GM23248 (cell line): ENCODE measurements around the gene DICER1. TPM values are rescaled to one million over a fixed set of nuclear protein-coding genes. Genes with fewer than 3 reads are reported as not detected.
A peak's percentile ranks its signal among the peaks of the same experiment; 100 is the strongest.
"Not testable (repeated sequence)": the region's sequence is repeated elsewhere in the genome, so short reads cannot be mapped to it uniquely, and the experiment has no call there.

Experiments used
- DNase-seq: peaks from one replicate; pipeline ENCODE4 v3.0.0-alpha.2; 2015
- H2AFZ ChIP-seq: fragments of 200-600 bp; sonication (generic); 2 replicates; pipeline ENCODE4 v1.6.1; 2016; ENCODE audit warnings: antibody characterized with exemption
- H3F3A ChIP-seq: fragments of 200-600 bp; sonication (generic); 2 replicates; pipeline ENCODE4 v1.6.1; 2016; ENCODE audit warnings: mild to moderate bottlenecking, antibody characterized with exemption, mixed run types; ENCODE audit not compliant: insufficient read depth
- H3K27ac ChIP-seq: fragments of 200-600 bp; sonication (generic); 2 replicates; pipeline ENCODE4 v1.5.1; 2016; ENCODE audit warnings: mild to moderate bottlenecking
- H3K27me3 ChIP-seq: fragments of 200-600 bp; sonication (generic); replicated peaks from 2 replicates; pipeline ENCODE4 v1.6.1; 2016; ENCODE audit warnings: mild to moderate bottlenecking; ENCODE audit not compliant: insufficient read depth
- H3K36me3 ChIP-seq: fragments of 200-600 bp; sonication (generic); 2 replicates; pipeline ENCODE4 v1.6.1; 2016; ENCODE audit warnings: low read depth, mild to moderate bottlenecking
- H3K4me1 ChIP-seq: fragments of 200-600 bp; sonication (generic); 2 replicates; pipeline ENCODE4 v1.6.1; 2016; ENCODE audit warnings: mild to moderate bottlenecking; ENCODE audit not compliant: insufficient read depth
- H3K4me2 ChIP-seq: fragments of 200-600 bp; sonication (generic); one replicate; pipeline ENCODE4 v1.6.1; 2016; ENCODE audit warnings: mild to moderate bottlenecking; ENCODE audit not compliant: unreplicated experiment
- H3K4me3 ChIP-seq: fragments of 200-600 bp; sonication (generic); 2 replicates; pipeline ENCODE4 v1.5.1; 2016; ENCODE audit warnings: mild to moderate bottlenecking
- H3K79me2 ChIP-seq: fragments of 200-600 bp; sonication (generic); 2 replicates; pipeline ENCODE4 v1.6.1; 2016; ENCODE audit warnings: mild to moderate bottlenecking; ENCODE audit not compliant: insufficient read depth
- H3K9ac ChIP-seq: fragments of 200-600 bp; sonication (generic); 2 replicates; pipeline ENCODE4 v1.6.1; 2016; ENCODE audit warnings: mild to moderate bottlenecking
- H3K9me2 ChIP-seq: fragments of 200-600 bp; sonication (generic); 2 replicates; pipeline ENCODE4 v1.6.1; 2016; ENCODE audit warnings: mixed run types, mild to moderate bottlenecking, moderate library complexity; ENCODE audit not compliant: insufficient read depth
- H3K9me3 ChIP-seq: fragments of 200-600 bp; sonication (generic); one replicate; pipeline ENCODE4 v1.6.1; 2017; ENCODE audit warnings: low read depth
- H4K20me1 ChIP-seq: fragments of 200-600 bp; sonication (generic); 2 replicates; pipeline ENCODE4 v1.6.0; 2016; ENCODE audit not compliant: insufficient read depth
- EZH2 ChIP-seq: fragments of 200-600 bp; sonication (generic); IDR thresholded peaks from 2 replicates; pipeline ENCODE4 v1.6.1; 2018; ENCODE audit warnings: antibody characterized with exemption, mild to moderate bottlenecking; ENCODE audit not compliant: insufficient read depth, poor library complexity, severe bottlenecking
- EZH2phosphoT487 ChIP-seq: fragments of 200-600 bp; sonication (generic); IDR thresholded peaks from 2 replicates; pipeline ENCODE4 v1.6.1; 2018; ENCODE audit warnings: antibody characterized with exemption, moderate library complexity, mild to moderate bottlenecking, low read depth; ENCODE audit not compliant: insufficient read depth
- WGBS, 2 experiments: methylation state at CpG; one replicate each; pipeline ENCODE4 v1.1.6; 2015 to 2017; ENCODE audit warnings: low lambda C conversion rate in 2 of 2, low coverage in 1 of 2; ENCODE audit errors: missing lambda C conversion rate in 2 of 2; 5-methylcytosine and 5-hydroxymethylcytosine counted together
- in situ Hi-C: fragments of 300-500 bp; cut with MboI; formaldehyde crosslinking; loops from 2 replicates; pipeline ENCODE4 v1.15.0; 2020
- polyA plus RNA-seq: library from polyadenylated mRNA; unstranded; fragments of >200 nt; fragmentation: Nextera tagmentation; extraction: Ambion mirVana; gene quantifications from 2 replicates; pipeline ENCODE4 v1.2.1, GENCODE V29; 2016
- total RNA-seq: library from RNA; depleted of rRNA; stranded (reverse); fragments of >200 nt; shearing (Covaris generic); gene quantifications from 2 replicates; pipeline ENCODE4 v1.2.3, GENCODE V29; 2014; rRNA removed

DICER1 gene
- total RNA-seq: 27.6 and 28.2 TPM in 2 replicates
- 9.8 and 10.8 TPM in 2 replicates for polyA plus RNA-seq

GRCh38 chr14:95157327-95158189 lies at the start of gene DICER1:
Gene DICER1, minus strand, starts transcription at chr14:95157529. Its CDS starts 24,071 bp downstream, at chr14:95133458.
- H3K27ac ChIP-seq: peak within 1 kb of the TSS; percentile 90
- peak within 1 kb of the TSS; percentile 97 for H3K9ac ChIP-seq
- H2AFZ ChIP-seq: peak within 1 kb of the TSS; percentile 95
- peaks cover 54% of the 10 kb centered on the region for H3K79me2 ChIP-seq
- WGBS, 2 experiments: 1 to 2% methylated on average over 46 to 74 of the region's 77 CpGs
- H3K9me2 ChIP-seq: no peaks in the 10 kb centered on the region
- DNase-seq: peak; percentile 96
- H3K4me1 ChIP-seq: peaks cover 21% of the 10 kb centered on the region
- no peaks in the 10 kb centered on the region for H3F3A ChIP-seq
- H4K20me1 ChIP-seq: 0 out of 2 replicates have a peak, but pooled peaks cover 8% of the 10 kb centered on the region
- TF ChIP-seq EZH2 (no peak), EZH2phosphoT487 (no peak)
- peak within 1 kb of the TSS; percentile 80 for H3K4me3 ChIP-seq
- peak within 1 kb of the TSS; percentile 92 for H3K4me2 ChIP-seq
- H3K27me3 ChIP-seq: no peaks in the 10 kb centered on the region
- in situ Hi-C loops: no loop called here
- no peaks in the 10 kb centered on the region for H3K9me3 ChIP-seq
- H3K36me3 ChIP-seq: no peaks in the 10 kb centered on the region

DNA sequence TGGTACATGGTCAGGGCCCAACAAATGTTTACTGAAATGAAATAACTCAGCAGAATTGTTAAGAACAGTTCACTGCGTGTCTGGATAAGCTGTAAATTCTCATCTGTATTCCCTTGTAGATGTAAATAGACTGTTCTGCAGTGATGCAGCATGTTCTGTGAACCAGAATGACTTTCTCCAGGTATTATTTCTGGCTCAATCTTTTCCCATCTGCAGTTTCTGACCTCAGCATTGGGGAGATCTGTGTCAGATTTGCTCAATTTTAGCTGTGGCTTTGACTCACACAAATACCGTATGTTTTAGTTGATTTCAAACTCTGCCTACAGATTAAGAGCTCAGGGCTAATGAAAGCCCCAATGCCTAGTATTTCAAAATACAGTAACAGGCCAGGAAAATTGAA lies 49.2 kb upstream of the DICER1 start:
- no peaks in the 10 kb centered on the region for H3K9me2 ChIP-seq
- H2AFZ ChIP-seq: no peak overlapping the region
- H3F3A ChIP-seq: no peaks in the 10 kb centered on the region
- no peaks in the 10 kb centered on the region for H3K36me3 ChIP-seq
- H4K20me1 ChIP-seq: no peaks in the 10 kb centered on the region
- no peak for DNase-seq
- no peak overlapping the region for H3K9ac ChIP-seq
- H3K79me2 ChIP-seq: no peaks in the 10 kb centered on the region
- H3K4me3 ChIP-seq: no peak overlapping the region
- no peak for TF ChIP-seq EZH2phosphoT487
- TF ChIP-seq EZH2: no peak
- no peaks in the 10 kb centered on the region for H3K27me3 ChIP-seq
- no peak overlapping the region for H3K27ac ChIP-seq
- no peaks in the 10 kb centered on the region for H3K4me1 ChIP-seq
- no peak overlapping the region for H3K4me2 ChIP-seq
- no peaks in the 10 kb centered on the region for H3K9me3 ChIP-seq
- WGBS, 2 experiments: 76 to 90% methylated on average over 2 of the region's 2 CpGs
- in situ Hi-C loops: no loop called here

- TF ChIP-seq EZH2phosphoT487 (no peak), EZH2 (no peak)
Observed at GRCh38 chr14:95204705-95205104, 47.4 kb upstream of the DICER1 start.

DNA sequence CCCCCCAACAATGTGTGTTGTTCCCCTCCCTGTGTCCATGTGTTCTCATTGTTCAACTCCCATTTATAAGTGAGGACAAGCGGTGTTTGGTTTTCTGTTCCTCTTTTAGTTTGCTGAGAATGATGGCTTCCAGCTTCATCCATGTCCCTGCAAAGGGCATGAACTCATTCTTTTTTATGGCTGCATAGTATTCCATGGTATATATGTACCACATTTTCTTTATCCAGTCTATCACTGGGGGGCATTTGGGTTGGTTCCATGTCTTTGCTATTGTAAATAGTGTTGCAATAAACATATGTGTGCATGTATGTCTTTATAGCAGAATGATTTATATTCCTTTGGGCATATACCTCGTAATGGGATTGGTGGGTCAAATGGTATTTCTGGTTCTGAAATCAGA lies 44.4 kb upstream of the DICER1 start:
- in situ Hi-C loops: not testable (repeated sequence)
- WGBS, 2 experiments: 60 to 74% methylated on average over 2 of the region's 2 CpGs

More at GRCh38 chr14:95204705-95205104, 47.4 kb upstream of the DICER1 start:
- Histone ChIP-seq H3K9ac (no peak overlapping the region), H4K20me1 (no peaks in the 10 kb centered on the region), H3K9me3 (no peaks in the 10 kb centered on the region), H3K36me3 (no peaks in the 10 kb centered on the region), H3K4me3 (no peak overlapping the region), H3K9me2 (no peaks in the 10 kb centered on the region), H3F3A (no peaks in the 10 kb centered on the region), H3K27ac (no peak overlapping the region), H3K4me1 (no peaks in the 10 kb centered on the region), H3K4me2 (no peak overlapping the region), H3K27me3 (no peaks in the 10 kb centered on the region), H2AFZ (no peak overlapping the region), H3K79me2 (no peaks in the 10 kb centered on the region)
- no peak for DNase-seq
- 32 to 44% methylated on average over 2 of the region's 2 CpGs for WGBS, 2 experiments
- in situ Hi-C loops: no loop called here

More for the DNA sequence above, 44.4 kb upstream of the DICER1 start:
- not testable (repeated sequence) for H3F3A ChIP-seq, H2AFZ ChIP-seq, H3K9me2 ChIP-seq, DNase-seq, H3K4me3 ChIP-seq, H3K4me2 ChIP-seq, H3K27me3 ChIP-seq, H3K79me2 ChIP-seq, H3K27ac ChIP-seq, H3K9ac ChIP-seq, H3K4me1 ChIP-seq, H3K9me3 ChIP-seq, H3K36me3 ChIP-seq, H4K20me1 ChIP-seq
